Measurements from ENCODE around the gene LYST. TPM values are rescaled to one million over a fixed set of nuclear protein-coding genes. Genes with fewer than 3 reads are reported as not detected.
"Not testable (repeated sequence)": the region's sequence is repeated elsewhere in the genome, so short reads cannot be mapped to it uniquely, and the experiment has no call there.

LYST gene
- total RNA-seq, 2 experiments from 2014 or later = 52.8 to 61.2 TPM

- DNase-seq (no peak), ATAC-seq (ENCODE audit: low read depth) (no peak)
- peaks cover 15% of the 10 kb centered on the region for H3K36me3 Mint-ChIP-seq
- no peaks in the 10 kb centered on the region for H3K27me3 Mint-ChIP-seq
- peak overlapping the region; percentile 90 for H3K27ac Mint-ChIP-seq
- H3K4me3 Mint-ChIP-seq = peak overlapping the region; percentile 98
- POLR2A ChIA-PET = interaction anchor here (1.7 kb wide), 1 partner anchor 108 kb away, joined by 7 read pairs; no protein-coding TSS in a partner anchor
- peaks cover 46% of the 10 kb centered on the region for H3K4me1 Mint-ChIP-seq
- no peaks in the 10 kb centered on the region for H3K9me3 Mint-ChIP-seq
Observed at GRCh38 chr1:235863699-235864093, 3.0 kb downstream of the LYST start.

- DNase-seq (no peak), ATAC-seq (ENCODE audit: low read depth) (no peak)
- H3K36me3 Mint-ChIP-seq = peaks cover 22% of the 10 kb centered on the region
- H3K27ac Mint-ChIP-seq = peak overlapping the region; percentile 33
- peaks cover 50% of the 10 kb centered on the region for H3K4me1 Mint-ChIP-seq
- H3K4me3 Mint-ChIP-seq = no peak overlapping the region
- no peaks in the 10 kb centered on the region for H3K27me3 Mint-ChIP-seq
- peaks cover 2% of the 10 kb centered on the region for H3K9me3 Mint-ChIP-seq
- POLR2A ChIA-PET = no interaction called here
Observed at GRCh38 chr1:235861857-235862256, 4.8 kb downstream of the LYST start.

DNA sequence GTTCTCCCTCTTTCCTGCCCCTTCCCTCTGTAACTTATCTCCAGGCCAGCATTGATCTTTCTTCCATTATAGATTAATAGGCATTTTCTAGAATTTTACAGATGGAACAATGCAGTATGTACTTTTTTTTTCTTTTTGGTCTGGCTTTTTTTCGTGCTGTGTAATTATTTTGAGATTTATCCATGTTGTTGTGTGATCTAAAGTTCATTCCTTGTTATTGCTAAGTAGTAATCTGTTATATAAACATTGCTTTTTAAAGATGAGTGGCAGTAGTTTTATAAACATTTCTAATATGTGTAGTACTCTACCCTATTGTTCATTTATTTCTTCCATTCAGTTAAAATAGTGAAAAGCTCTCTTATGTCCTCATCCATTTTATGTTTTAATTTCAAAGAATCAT is 5.9 kb downstream of the LYST start:
- ATAC-seq (ENCODE audit: low read depth) = no peak
- Mint-ChIP-seq H3K27me3 (no peaks in the 10 kb centered on the region), H3K27ac (no peak overlapping the region), H3K4me3 (no peak overlapping the region), H3K4me1 (peaks cover 55% of the 10 kb centered on the region), H3K9me3 (peaks cover 2% of the 10 kb centered on the region), H3K36me3 (peaks cover 22% of the 10 kb centered on the region)
- no peak for DNase-seq
- POLR2A ChIA-PET = no interaction called here

- Mint-ChIP-seq H3K27me3 (no peaks in the 10 kb centered on the region), H3K36me3 (peaks cover 18% of the 10 kb centered on the region), H3K4me1 (peaks cover 53% of the 10 kb centered on the region), H3K9me3 (peaks cover 2% of the 10 kb centered on the region), H3K27ac (no peak overlapping the region), H3K4me3 (no peak overlapping the region)
- DNase-seq (no peak), ATAC-seq (ENCODE audit: low read depth) (no peak)
- POLR2A ChIA-PET = no interaction called here
Observed at GRCh38 chr1:235859789-235860188, 6.9 kb downstream of the LYST start.

GRCh38 chr1:235858766-235859165 is 7.9 kb downstream of the LYST start:
- Mint-ChIP-seq H3K4me3 (no peak overlapping the region), H3K9me3 (peaks cover 2% of the 10 kb centered on the region), H3K4me1 (peaks cover 52% of the 10 kb centered on the region), H3K27me3 (no peaks in the 10 kb centered on the region), H3K36me3 (peaks cover 15% of the 10 kb centered on the region), H3K27ac (no peak overlapping the region)
- DNase-seq (no peak), ATAC-seq (ENCODE audit: low read depth) (no peak)
- POLR2A ChIA-PET = no interaction called here

- no peaks in the 10 kb centered on the region for H3K27me3 Mint-ChIP-seq
- peaks cover 11% of the 10 kb centered on the region for H3K36me3 Mint-ChIP-seq
- no peak overlapping the region for H3K4me3 Mint-ChIP-seq
- H3K27ac Mint-ChIP-seq = peak overlapping the region; percentile 35
- H3K4me1 Mint-ChIP-seq = peaks cover 43% of the 10 kb centered on the region
- H3K9me3 Mint-ChIP-seq = peaks cover 2% of the 10 kb centered on the region
- DNase-seq = no peak
- ATAC-seq (ENCODE audit: low read depth) = no peak
- POLR2A ChIA-PET = interaction anchor here (0.7 to 2.1 kb wide), 2 partner anchors 14 to 23 kb away, joined by 3 to 9 read pairs; no protein-coding TSS in a partner anchor
Observed at GRCh38 chr1:235857756-235858155, 8.9 kb downstream of the LYST start.

GRCh38 chr1:235855811-235856429 is 10.8 kb downstream of the LYST start:
- ATAC-seq (ENCODE audit: low read depth) (peak; percentile 38), DNase-seq (no peak)
- Mint-ChIP-seq H3K9me3 (peaks cover 3% of the 10 kb centered on the region), H3K4me1 (peaks cover 41% of the 10 kb centered on the region), H3K4me3 (peak overlapping the region; percentile 14), H3K36me3 (peaks cover 11% of the 10 kb centered on the region), H3K27ac (no peak overlapping the region), H3K27me3 (no peaks in the 10 kb centered on the region)
- POLR2A ChIA-PET = interaction anchor here (1.0 to 2.1 kb wide), 2 partner anchors 12 to 46 kb away, joined by 4 to 9 read pairs; no protein-coding TSS in a partner anchor

DNA sequence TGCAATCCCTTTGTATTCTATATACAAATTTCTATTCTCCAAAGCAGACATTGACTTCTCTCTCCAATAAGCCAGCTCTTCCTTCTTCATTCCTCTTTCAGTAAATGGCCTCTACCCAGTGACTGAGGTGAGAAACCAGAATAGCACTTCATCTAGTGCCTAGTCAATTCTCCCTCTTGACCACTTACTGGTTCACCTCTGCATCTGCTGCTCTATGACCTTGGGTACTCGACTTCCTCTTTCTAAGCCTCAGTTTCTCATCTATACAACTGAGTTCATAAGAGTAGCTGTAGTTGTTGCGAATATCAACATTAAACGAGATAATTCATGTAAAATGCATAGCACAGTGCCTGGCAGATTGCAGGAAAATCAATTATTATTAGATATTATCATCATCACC is 12.4 kb downstream of the LYST start:
- Mint-ChIP-seq H3K36me3 (peaks cover 18% of the 10 kb centered on the region), H3K27me3 (no peaks in the 10 kb centered on the region), H3K9me3 (peaks cover 3% of the 10 kb centered on the region), H3K27ac (no peak overlapping the region), H3K4me3 (no peak overlapping the region), H3K4me1 (peaks cover 56% of the 10 kb centered on the region)
- POLR2A ChIA-PET = interaction anchor here (1.1 kb wide), 1 partner anchor 12 kb away, joined by 4 read pairs; the partner anchor contains the start of gene LYST
- ATAC-seq (ENCODE audit: low read depth) = no peak
- DNase-seq = no peak

- Mint-ChIP-seq H3K4me3 (no peak overlapping the region), H3K27me3 (no peaks in the 10 kb centered on the region), H3K4me1 (peaks cover 63% of the 10 kb centered on the region), H3K36me3 (peaks cover 18% of the 10 kb centered on the region), H3K9me3 (peaks cover 3% of the 10 kb centered on the region), H3K27ac (no peak overlapping the region)
- ATAC-seq (ENCODE audit: low read depth) = no peak
- no peak for DNase-seq
- POLR2A ChIA-PET = interaction anchor here (1.1 kb wide), 1 partner anchor 13 kb away, joined by 4 read pairs; the partner anchor contains the start of gene LYST
Observed at GRCh38 chr1:235853653-235854052, 13.1 kb downstream of the LYST start.

GRCh38 chr1:235852887-235853286 is 13.8 kb downstream of the LYST start:
- H3K36me3 Mint-ChIP-seq = peaks cover 17% of the 10 kb centered on the region
- peaks cover 3% of the 10 kb centered on the region for H3K9me3 Mint-ChIP-seq

DNA sequence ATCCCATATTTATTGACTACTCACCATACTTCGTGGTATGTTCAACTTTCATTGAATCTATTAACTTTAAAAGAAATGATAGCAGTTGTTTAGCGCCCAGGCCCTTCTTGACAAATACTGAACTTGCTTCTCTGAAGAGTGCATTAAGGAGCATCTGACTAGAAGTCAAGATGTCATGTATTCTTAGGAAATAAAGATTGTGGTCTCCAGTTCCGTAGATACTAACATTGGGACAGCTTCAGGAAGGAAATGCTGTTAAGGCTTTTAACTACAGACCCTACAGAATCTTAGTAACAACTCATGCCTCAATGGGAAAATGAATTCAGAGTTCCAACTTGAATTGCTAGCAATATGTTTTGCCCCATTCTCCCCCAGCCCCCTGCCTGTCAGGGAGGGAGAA is 14.8 kb downstream of the LYST start:
- POLR2A ChIA-PET = interaction anchor here (1.1 kb wide), 1 partner anchor 14 kb away, joined by 3 read pairs; no protein-coding TSS in a partner anchor
- Mint-ChIP-seq H3K9me3 (peaks cover 1% of the 10 kb centered on the region), H3K4me3 (no peak overlapping the region), H3K27me3 (no peaks in the 10 kb centered on the region), H3K36me3 (peaks cover 16% of the 10 kb centered on the region), H3K4me1 (peaks cover 70% of the 10 kb centered on the region), H3K27ac (no peak overlapping the region)
- ATAC-seq (ENCODE audit: low read depth) (no peak), DNase-seq (no peak)

More at GRCh38 chr1:235852887-235853286, 13.8 kb downstream of the LYST start:
- H3K27me3 Mint-ChIP-seq = no peaks in the 10 kb centered on the region
- ATAC-seq (ENCODE audit: low read depth) (no peak), DNase-seq (no peak)
- POLR2A ChIA-PET = no interaction called here
- no peak overlapping the region for H3K4me3 Mint-ChIP-seq
- H3K27ac Mint-ChIP-seq = no peak overlapping the region
- H3K4me1 Mint-ChIP-seq = peaks cover 69% of the 10 kb centered on the region

- peak; percentile 80 for ATAC-seq (ENCODE audit: low read depth)
Observed at GRCh38 chr1:235848251-235848650, 18.5 kb downstream of the LYST start.

DNA sequence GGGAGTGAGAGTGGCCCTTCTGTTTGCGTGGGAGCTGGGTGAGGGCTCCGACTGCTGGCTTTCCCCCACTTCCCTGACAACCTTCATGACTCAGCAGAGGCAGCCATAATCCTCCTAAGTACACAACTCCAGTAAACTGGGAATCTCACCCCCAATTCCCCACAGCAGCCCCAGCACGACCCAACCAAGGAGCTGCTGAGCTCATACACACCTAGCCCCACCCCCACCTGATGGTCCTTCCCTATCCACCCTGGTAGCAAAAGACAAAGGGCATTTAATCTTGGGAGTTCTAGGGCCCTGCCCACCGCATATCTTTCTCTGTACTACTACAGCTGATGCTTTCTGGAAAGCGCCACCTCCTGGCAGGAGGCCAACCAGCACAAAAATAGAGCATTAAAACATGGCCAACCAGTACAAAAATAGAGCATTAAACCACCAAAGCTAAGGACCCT is 21.0 kb downstream of the LYST start:
- H3K4me3 Mint-ChIP-seq; H3K9me3 Mint-ChIP-seq; H3K27me3 Mint-ChIP-seq; DNase-seq; POLR2A ChIA-PET; ATAC-seq (ENCODE audit: low read depth): not testable (repeated sequence)
- Mint-ChIP-seq H3K36me3 (peaks cover 28% of the 10 kb centered on the region), H3K4me1 (peaks cover 65% of the 10 kb centered on the region), H3K27ac (peak overlapping the region; percentile 40)

More at GRCh38 chr1:235848251-235848650, 18.5 kb downstream of the LYST start:
- POLR2A ChIA-PET = interaction anchor here (0.6 to 2.3 kb wide), 3 partner anchors 18 to 743 kb away, joined by 3 to 8 read pairs (median 5); partner anchors contain the start of gene LYST
- H3K27me3 Mint-ChIP-seq, DNase-seq, H3K9me3 Mint-ChIP-seq: not testable (repeated sequence)
- Mint-ChIP-seq H3K4me3 (peak overlapping the region; percentile 73), H3K27ac (peak overlapping the region; percentile 75), H3K36me3 (peaks cover 26% of the 10 kb centered on the region), H3K4me1 (peaks cover 62% of the 10 kb centered on the region)

- H3K4me1 Mint-ChIP-seq = peaks cover 63% of the 10 kb centered on the region
- no peaks in the 10 kb centered on the region for H3K9me3 Mint-ChIP-seq
- no peak overlapping the region for H3K27ac Mint-ChIP-seq
- H3K4me3 Mint-ChIP-seq = no peak overlapping the region
- no peak for ATAC-seq (ENCODE audit: low read depth)
- H3K27me3 Mint-ChIP-seq = no peaks in the 10 kb centered on the region
- POLR2A ChIA-PET = interaction anchor here (0.5 kb wide), 1 partner anchor 92 kb away, joined by 3 read pairs; no protein-coding TSS in a partner anchor
- DNase-seq = no peak
- peaks cover 28% of the 10 kb centered on the region for H3K36me3 Mint-ChIP-seq
Observed at GRCh38 chr1:235844776-235845175, 21.9 kb downstream of the LYST start.
